Caco-2 (cell line): ENCODE results near the gene SYT1. TPM values are rescaled to one million over a fixed set of nuclear protein-coding genes. Genes with fewer than 3 reads are reported as not detected.

Experiments
- BruUV-seq: library from RNA; stranded (reverse); fragments of 400-500 nt; replicated peaks from 2 replicates; lab custom pipeline; 2021; lab: Mats Ljungman, UMichigan
- CTCF ChIA-PET: fragments of 300-600 bp; sonication (Branson Sonifier 250); formaldehyde crosslinking; loops from one replicate; lab custom pipeline; 2022; ENCODE audit warnings: antibody characterized with exemption; lab: Charles Lee
- POLR2A ChIA-PET: fragments of 300-600 bp; sonication (Branson Sonifier 250); formaldehyde crosslinking; loops from one replicate; lab custom pipeline; 2022; ENCODE audit warnings: antibody characterized with exemption; lab: Charles Lee
- DNase-seq, 2 experiments: peaks; one replicate each; pipeline versions ENCODE4 v3.0.0 to v3.0.0-alpha.2; 2020 to 2022
- H3K27me3 ChIP-seq: replicated peaks from 2 replicates; pipeline ENCODE4 v1.6.0; 2011; ENCODE audit warnings: low read length; ENCODE audit not compliant: control insufficient read depth, insufficient read depth
- H3K36me3 ChIP-seq: 2 replicates; pipeline ENCODE4 v1.5.1; 2011; ENCODE audit warnings: low read length; ENCODE audit not compliant: control insufficient read depth, insufficient read depth
- H3K4me1 ChIP-seq: fragments of 250-450 bp; sonication (Bioruptor Pico); 2 replicates; pipeline ENCODE4 v1.5.1; 2020; ENCODE audit warnings: mild to moderate bottlenecking
- H3K4me3 ChIP-seq: 2 replicates; pipeline ENCODE4 v1.5.1; 2011; ENCODE audit warnings: low read depth, mild to moderate bottlenecking, control low read depth, low read length
- H3K9me3 ChIP-seq: fragments of 250-450 bp; sonication (Bioruptor Pico); 2 replicates; pipeline ENCODE4 v1.5.1; 2020; ENCODE audit warnings: mild to moderate bottlenecking, moderate library complexity
- H3K27ac Mint-ChIP-seq: one replicate; pipeline ENCODE4 v1.8.0; 2022; ENCODE audit warnings: mixed read lengths; ENCODE audit not compliant: unreplicated experiment
- H3K27me3 Mint-ChIP-seq: one replicate; pipeline ENCODE4 v1.8.0; 2022; ENCODE audit warnings: mixed read lengths; ENCODE audit not compliant: insufficient read depth, unreplicated experiment
- H3K36me3 Mint-ChIP-seq: one replicate; pipeline ENCODE4 v1.8.0; 2022; ENCODE audit warnings: mild to moderate bottlenecking, mixed read lengths; ENCODE audit not compliant: insufficient read depth, unreplicated experiment
- H3K4me1 Mint-ChIP-seq: one replicate; pipeline ENCODE4 v1.8.0; 2022; ENCODE audit warnings: low read depth, mixed read lengths; ENCODE audit not compliant: unreplicated experiment
- H3K4me3 Mint-ChIP-seq: one replicate; pipeline ENCODE4 v1.8.0; 2022; ENCODE audit warnings: mild to moderate bottlenecking, moderate library complexity, mixed read lengths; ENCODE audit not compliant: unreplicated experiment
- H3K9me3 Mint-ChIP-seq: one replicate; pipeline ENCODE4 v1.8.0; 2022; ENCODE audit warnings: mixed read lengths; ENCODE audit not compliant: unreplicated experiment
- CTCF ChIP-seq, 2 experiments: fragments of 200-600 bp in 1 of 2; IDR thresholded peaks; 1 replicate in 1 of 2; 2 replicates in 1 of 2; pipeline versions ENCODE4 v1.5.1 to v1.8.0; 2011 to 2022; ENCODE audit warnings: antibody characterized with exemption in 1 of 2, control low read depth in 1 of 2, inconsistent platforms in 1 of 2, low read depth in 1 of 2, low read length in 1 of 2, mild to moderate bottlenecking in 1 of 2, moderate library complexity in 1 of 2; ENCODE audit not compliant: insufficient read depth in 1 of 2, severe bottlenecking in 1 of 2, unreplicated experiment in 1 of 2
- intact Hi-C: fragments of 100-400 bp; cut with micrococcal nuclease; formaldehyde crosslinking; loops from one replicate; pipeline ENCODE4 v1.10.0; 2022; ENCODE audit not compliant: unreplicated experiment
- total RNA-seq: library from RNA; stranded (reverse); gene quantifications from 2 replicates; pipeline ENCODE4 v1.2.3, GENCODE V29; 2022

Gene SYT1
- total RNA-seq, 1 experiment from 2014 or later: 0.39 TPM

GRCh38 chr12:78959556-78959955 is 95.0 kb downstream of the SYT1 start:
- Histone ChIP-seq H3K9me3 (no peaks in the 10 kb centered on the region), H3K27me3 (no peaks in the 10 kb centered on the region), H3K36me3 (no peaks in the 10 kb centered on the region), H3K4me3 (no peak overlapping the region), H3K4me1 (no peaks in the 10 kb centered on the region)
- no peak overlapping the region for H3K4me3 Mint-ChIP-seq
- ChIA-PET POLR2A (no interaction called here), CTCF (no interaction called here)
- no peaks in the 10 kb centered on the region for H3K9me3 Mint-ChIP-seq
- TF ChIP-seq CTCF (IDR thresholded peaks at IDR 0.05; ENCODE audit: insufficient read depth in 1 of 2, low read depth in 1 of 2, low read length in 1 of 2, severe bottlenecking in 1 of 2, unreplicated experiment in 1 of 2): no peak
- H3K27me3 Mint-ChIP-seq: no peaks in the 10 kb centered on the region
- DNase-seq: no peak
- no peaks in the 10 kb centered on the region for H3K36me3 Mint-ChIP-seq
- BruUV-seq: no TSS peak
- intact Hi-C loops: no loop called here
- H3K4me1 Mint-ChIP-seq: no peaks in the 10 kb centered on the region
- no peak overlapping the region for H3K27ac Mint-ChIP-seq

DNA sequence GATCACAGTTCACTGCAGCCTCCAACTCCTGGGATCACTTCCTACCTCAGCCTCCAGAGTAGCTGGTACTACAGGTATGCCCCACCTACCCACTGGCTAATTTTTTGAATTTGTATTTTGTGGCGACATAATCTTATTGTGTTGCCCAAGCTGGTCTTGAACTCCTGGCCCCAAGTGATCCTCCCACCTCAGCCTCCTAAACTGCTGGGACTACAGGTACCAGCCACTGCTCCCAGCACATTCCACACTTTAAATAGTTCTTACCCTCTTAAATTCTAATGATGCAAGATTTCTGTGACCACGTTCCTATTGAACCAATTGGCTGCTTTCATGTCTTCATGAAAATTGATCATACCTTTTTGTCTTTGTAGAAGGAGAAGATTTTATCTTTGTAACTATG is 96.6 kb downstream of the SYT1 start:
- no TSS peak for BruUV-seq
- Histone ChIP-seq H3K4me3 (no peak overlapping the region), H3K27me3 (no peaks in the 10 kb centered on the region), H3K36me3 (no peaks in the 10 kb centered on the region), H3K9me3 (no peaks in the 10 kb centered on the region), H3K4me1 (no peaks in the 10 kb centered on the region)
- Mint-ChIP-seq H3K4me3 (no peak overlapping the region), H3K4me1 (no peaks in the 10 kb centered on the region), H3K36me3 (no peaks in the 10 kb centered on the region), H3K27ac (no peak overlapping the region), H3K27me3 (no peaks in the 10 kb centered on the region), H3K9me3 (no peaks in the 10 kb centered on the region)
- TF ChIP-seq CTCF (IDR thresholded peaks at IDR 0.05; ENCODE audit: insufficient read depth in 1 of 2, low read depth in 1 of 2, low read length in 1 of 2, severe bottlenecking in 1 of 2, unreplicated experiment in 1 of 2): no peak
- CTCF ChIA-PET: no interaction called here
- intact Hi-C loops: no loop called here
- no peak for DNase-seq
- POLR2A ChIA-PET: no interaction called here

DNA sequence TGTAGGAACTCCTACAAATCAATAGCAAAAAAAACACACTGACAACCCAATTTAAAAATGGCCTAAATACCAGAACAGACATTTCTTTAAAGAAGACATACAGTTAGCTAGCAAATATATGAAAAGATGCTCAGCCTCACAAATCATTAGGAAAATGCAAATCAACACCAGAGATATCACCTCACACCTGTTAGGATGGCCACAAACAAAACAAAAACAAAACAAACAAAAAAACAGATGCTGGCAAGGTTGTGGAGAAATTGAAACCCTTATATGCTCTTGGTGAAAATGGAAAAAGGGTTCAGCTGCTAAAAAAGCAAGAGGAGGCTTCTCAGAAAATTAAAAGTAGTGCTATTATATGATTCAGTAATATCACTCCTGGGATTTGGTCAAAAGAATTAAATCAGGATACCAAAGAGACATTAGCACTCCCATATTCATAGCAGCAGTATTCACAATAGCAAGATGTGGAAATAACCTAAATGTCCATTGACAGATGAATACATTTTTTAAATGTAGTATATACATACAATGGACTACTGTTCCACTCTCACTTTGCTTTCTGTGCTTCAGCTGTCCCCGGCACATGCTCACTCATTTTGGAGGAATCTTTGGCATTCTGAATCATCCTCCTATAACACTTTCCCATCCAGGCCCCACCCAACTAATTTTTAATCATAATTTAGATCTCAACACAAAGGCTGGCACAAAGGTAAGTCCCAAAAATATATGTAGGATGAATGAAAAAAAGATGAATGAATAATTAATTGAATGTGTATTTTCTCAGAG is 99.1 kb downstream of the SYT1 start:
- Mint-ChIP-seq H3K27me3 (peaks cover 3% of the 10 kb centered on the region), H3K4me3 (no peak overlapping the region), H3K36me3 (no peaks in the 10 kb centered on the region), H3K27ac (no peak overlapping the region), H3K9me3 (no peaks in the 10 kb centered on the region), H3K4me1 (no peaks in the 10 kb centered on the region)
- ChIA-PET CTCF (no interaction called here), POLR2A (interaction anchor here (0.5 kb wide), 1 partner anchor 1909 kb away, joined by 3 read pairs; no protein-coding TSS in a partner anchor)
- no peak for DNase-seq
- H3K4me1 ChIP-seq: no peaks in the 10 kb centered on the region
- no peaks in the 10 kb centered on the region for H3K36me3 ChIP-seq
- H3K9me3 ChIP-seq: no peaks in the 10 kb centered on the region
- no peak overlapping the region for H3K4me3 ChIP-seq
- TF ChIP-seq CTCF (IDR thresholded peaks at IDR 0.05; ENCODE audit: insufficient read depth in 1 of 2, low read depth in 1 of 2, low read length in 1 of 2, severe bottlenecking in 1 of 2, unreplicated experiment in 1 of 2): no peak
- no peaks in the 10 kb centered on the region for H3K27me3 ChIP-seq
- BruUV-seq: no TSS peak
- intact Hi-C loops: no loop called here
